Measurements from ENCODE around the gene GGT6.
A peak's percentile ranks its signal among the peaks of the same experiment; 100 is the strongest.
"Not testable (repeated sequence)": the region's sequence is repeated elsewhere in the genome, so short reads cannot be mapped to it uniquely, and the experiment has no call there.

Gene GGT6

DNA sequence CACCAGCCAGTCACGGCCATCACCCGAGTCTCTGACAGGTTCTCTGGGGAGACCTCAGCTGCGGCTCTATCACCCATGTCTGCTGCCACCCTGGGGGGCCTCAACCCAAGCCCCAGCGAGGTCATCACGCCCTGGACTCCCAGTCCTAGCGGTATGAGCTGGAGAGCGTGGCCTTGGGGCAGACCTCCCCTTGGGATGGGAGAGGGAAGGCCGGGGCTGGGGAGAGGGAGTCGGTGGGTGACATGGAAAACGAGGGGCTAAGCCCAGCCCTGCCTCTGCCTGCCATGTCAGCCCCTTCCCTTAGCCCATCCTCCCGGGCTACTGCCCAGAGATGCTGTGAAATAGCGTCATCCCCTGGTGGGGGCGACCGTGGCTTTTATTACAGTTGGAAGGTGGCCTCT lies 32.6 kb upstream of the GGT6 start:
- in situ Hi-C loops (cut with MboI; ENCODE audit: low pct_unique_long_range_greater_than_20kb, low sequenced_read_pairs) = loop anchor here (25.0 kb wide), 1 partner anchor 294 kb away; the partner anchor contains the start of gene C17orf107
- DNase-seq = no peak

DNA sequence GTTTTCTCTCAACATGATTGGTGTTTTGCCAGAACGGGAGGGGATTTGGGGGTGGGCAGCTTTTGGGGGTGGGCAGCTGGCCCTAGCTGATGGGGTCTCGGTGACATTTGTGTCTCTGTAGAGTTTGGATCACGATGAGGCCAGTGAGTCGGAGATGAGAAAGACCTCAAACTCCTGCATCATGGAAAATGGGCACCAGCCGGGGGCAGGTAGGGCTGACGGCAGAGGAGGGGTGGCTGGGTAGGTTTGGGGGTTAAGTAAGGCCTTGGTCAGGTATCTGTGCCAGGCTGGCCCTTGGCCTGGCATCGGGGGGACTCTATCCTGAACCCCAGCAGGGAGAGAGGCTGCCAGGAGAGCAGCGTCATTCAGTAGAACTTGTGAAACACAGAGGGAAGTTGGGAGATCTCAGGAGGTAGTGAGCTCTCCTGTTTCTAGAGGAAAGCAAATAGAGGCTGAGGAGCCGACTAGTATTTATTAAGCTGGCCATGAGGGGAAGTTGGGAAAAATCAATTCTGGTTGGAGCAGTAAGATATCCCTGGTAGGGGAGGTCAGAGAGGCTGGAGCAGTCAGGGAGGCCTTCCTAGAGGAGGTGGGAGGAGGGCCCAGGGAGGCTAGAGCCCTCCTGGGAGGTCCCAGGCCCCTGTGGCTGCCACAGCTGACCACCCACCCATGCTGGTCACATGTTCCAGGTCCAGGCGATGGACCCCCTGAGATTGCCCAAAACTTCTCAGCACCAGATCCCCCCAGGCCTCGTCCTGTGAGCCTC lies 32.0 kb upstream of the GGT6 start:
- no peak for DNase-seq
- in situ Hi-C loops (cut with MboI; ENCODE audit: low pct_unique_long_range_greater_than_20kb, low sequenced_read_pairs) = loop anchor here (25.0 kb wide), 1 partner anchor 295 kb away; the partner anchor contains the start of gene C17orf107

- in situ Hi-C loops (cut with MboI; ENCODE audit: low pct_unique_long_range_greater_than_20kb, low sequenced_read_pairs) = loop anchor here (25.0 kb wide), 1 partner anchor 296 kb away; the partner anchor contains the start of gene C17orf107
- DNase-seq = no peak
These were observed 31.2 kb upstream of the GGT6 start for GRCh38 chr17:4591529-4591928.

GRCh38 chr17:4590981-4591453 lies 30.6 kb upstream of the GGT6 start:
- DNase-seq = no peak
- in situ Hi-C loops (cut with MboI; ENCODE audit: low pct_unique_long_range_greater_than_20kb, low sequenced_read_pairs) = loop anchor here (25.0 kb wide), 1 partner anchor 296 kb away; the partner anchor contains the start of gene C17orf107

GRCh38 chr17:4590042-4590441 lies 29.7 kb upstream of the GGT6 start:
- DNase-seq = not testable (repeated sequence)
- in situ Hi-C loops (cut with MboI; ENCODE audit: low pct_unique_long_range_greater_than_20kb, low sequenced_read_pairs) = loop anchor here (25.0 kb wide), 1 partner anchor 297 kb away; the partner anchor contains the start of gene C17orf107

GRCh38 chr17:4588898-4589625 lies 28.7 kb upstream of the GGT6 start:
- in situ Hi-C loops (cut with MboI; ENCODE audit: low pct_unique_long_range_greater_than_20kb, low sequenced_read_pairs) = loop anchor here (25.0 kb wide), 1 partner anchor 298 kb away; the partner anchor contains the start of gene C17orf107
- no peak for DNase-seq

DNA sequence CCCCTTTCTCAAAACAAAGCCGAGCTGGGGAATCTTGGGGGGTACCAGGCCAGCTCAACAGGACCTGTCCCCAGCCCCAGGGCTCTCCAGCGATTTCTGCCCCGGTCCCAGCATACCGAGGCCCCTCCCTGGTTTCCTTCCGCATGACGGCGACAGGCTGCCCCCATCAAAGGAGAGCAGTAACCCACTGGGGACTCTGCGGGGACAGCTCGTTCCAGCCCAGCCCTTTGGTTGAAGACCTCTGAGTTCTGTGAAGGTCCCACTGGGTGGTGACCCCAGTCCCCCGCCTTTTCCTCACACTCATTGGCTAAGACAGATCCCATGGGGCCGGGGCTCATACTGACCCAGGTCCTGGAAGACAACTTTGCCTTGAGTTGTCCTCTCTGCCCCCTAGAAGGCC lies 28.0 kb upstream of the GGT6 start:
- in situ Hi-C loops (cut with MboI; ENCODE audit: low pct_unique_long_range_greater_than_20kb, low sequenced_read_pairs) = loop anchor here (25.0 kb wide), 1 partner anchor 299 kb away; the partner anchor contains the start of gene C17orf107
- no peak for DNase-seq

- DNase-seq = no peak
- in situ Hi-C loops (cut with MboI; ENCODE audit: low pct_unique_long_range_greater_than_20kb, low sequenced_read_pairs) = loop anchor here (25.0 kb wide), 1 partner anchor 299 kb away; the partner anchor contains the start of gene C17orf107
These were observed 27.4 kb upstream of the GGT6 start for GRCh38 chr17:4587803-4588202.

DNA sequence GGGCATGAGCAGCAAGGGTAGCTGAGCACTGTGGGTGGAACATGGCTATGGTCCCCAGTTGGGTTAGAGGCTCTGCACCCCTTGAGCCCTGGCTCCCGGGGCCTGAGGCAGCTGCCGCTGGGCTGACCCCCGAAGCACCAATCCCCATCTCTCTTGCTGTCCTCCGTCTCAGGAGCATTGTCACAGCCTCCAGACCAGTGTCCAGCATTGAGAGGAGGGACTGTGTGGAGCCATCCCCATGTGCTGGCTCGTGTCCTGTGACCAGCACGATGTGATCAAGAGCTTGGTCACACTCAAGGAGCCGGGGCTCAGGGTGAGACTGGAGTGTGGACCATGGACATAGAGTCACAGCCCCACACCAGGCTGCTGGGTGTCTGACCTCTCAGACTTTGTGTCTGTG lies 26.8 kb upstream of the GGT6 start:
- DNase-seq = no peak
- in situ Hi-C loops (cut with MboI; ENCODE audit: low pct_unique_long_range_greater_than_20kb, low sequenced_read_pairs) = loop anchor here (25.0 kb wide), 1 partner anchor 300 kb away; the partner anchor contains the start of gene C17orf107

DNA sequence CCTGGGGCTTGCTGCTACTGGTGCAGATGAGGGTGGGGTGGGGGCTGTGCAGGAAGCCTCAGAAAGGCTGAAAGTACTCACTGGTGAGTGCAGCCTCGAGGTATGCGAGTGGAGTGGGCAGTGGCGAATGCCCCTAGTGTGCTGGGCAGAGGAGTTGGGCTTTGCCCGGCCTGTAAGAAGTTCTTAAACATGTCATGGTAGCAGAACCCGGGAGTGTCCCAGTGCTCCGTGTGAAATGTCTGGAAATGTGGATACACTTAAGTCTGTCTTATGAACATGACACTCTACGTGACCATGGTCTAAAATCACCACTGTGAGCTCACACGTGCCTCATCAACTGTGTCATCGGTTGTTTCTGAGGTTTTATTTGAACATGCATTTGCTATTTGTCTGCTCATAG lies 25.7 kb upstream of the GGT6 start:
- no peak for DNase-seq
- in situ Hi-C loops (cut with MboI; ENCODE audit: low pct_unique_long_range_greater_than_20kb, low sequenced_read_pairs) = loop anchor here (25.0 kb wide), 1 partner anchor 301 kb away; the partner anchor contains the start of gene C17orf107

- in situ Hi-C loops (cut with MboI; ENCODE audit: low pct_unique_long_range_greater_than_20kb, low sequenced_read_pairs) = loop anchor here (25.0 kb wide), 1 partner anchor 302 kb away; the partner anchor contains the start of gene C17orf107
- DNase-seq = no peak
These were observed 25.2 kb upstream of the GGT6 start for GRCh38 chr17:4585638-4585994.

- no peak for DNase-seq
- in situ Hi-C loops (cut with MboI; ENCODE audit: low pct_unique_long_range_greater_than_20kb, low sequenced_read_pairs) = loop anchor here (25.0 kb wide), 1 partner anchor 302 kb away; the partner anchor contains the start of gene C17orf107
These were observed 24.7 kb upstream of the GGT6 start for GRCh38 chr17:4584917-4585637.

- in situ Hi-C loops (cut with MboI; ENCODE audit: low pct_unique_long_range_greater_than_20kb, low sequenced_read_pairs) = loop anchor here (25.0 kb wide), 1 partner anchor 303 kb away; the partner anchor contains the start of gene C17orf107
- DNase-seq = peak; percentile 24
These were observed 23.9 kb upstream of the GGT6 start, which contains the start of gene SMTNL2 for GRCh38 chr17:4584101-4584916. Gene SMTNL2, plus strand, starts transcription at chr17:4584529. Its CDS starts 77 bp downstream, at chr17:4584606.

GRCh38 chr17:4583782-4584100 lies 23.4 kb upstream of the GGT6 start:
- peak; percentile 43 for DNase-seq
- in situ Hi-C loops (cut with MboI; ENCODE audit: low pct_unique_long_range_greater_than_20kb, low sequenced_read_pairs) = loop anchor here (25.0 kb wide), 1 partner anchor 304 kb away; the partner anchor contains the start of gene C17orf107

- no peak for DNase-seq
- in situ Hi-C loops (cut with MboI; ENCODE audit: low pct_unique_long_range_greater_than_20kb, low sequenced_read_pairs) = loop anchor here (25.0 kb wide), 1 partner anchor 304 kb away; the partner anchor contains the start of gene C17orf107
These were observed 22.8 kb upstream of the GGT6 start for GRCh38 chr17:4583206-4583605.

- DNase-seq = no peak
- in situ Hi-C loops (cut with MboI; ENCODE audit: low pct_unique_long_range_greater_than_20kb, low sequenced_read_pairs) = loop anchor here (25.0 kb wide), 1 partner anchor 305 kb away; the partner anchor contains the start of gene C17orf107
These were observed 22.3 kb upstream of the GGT6 start for GRCh38 chr17:4582691-4583090.

DNA sequence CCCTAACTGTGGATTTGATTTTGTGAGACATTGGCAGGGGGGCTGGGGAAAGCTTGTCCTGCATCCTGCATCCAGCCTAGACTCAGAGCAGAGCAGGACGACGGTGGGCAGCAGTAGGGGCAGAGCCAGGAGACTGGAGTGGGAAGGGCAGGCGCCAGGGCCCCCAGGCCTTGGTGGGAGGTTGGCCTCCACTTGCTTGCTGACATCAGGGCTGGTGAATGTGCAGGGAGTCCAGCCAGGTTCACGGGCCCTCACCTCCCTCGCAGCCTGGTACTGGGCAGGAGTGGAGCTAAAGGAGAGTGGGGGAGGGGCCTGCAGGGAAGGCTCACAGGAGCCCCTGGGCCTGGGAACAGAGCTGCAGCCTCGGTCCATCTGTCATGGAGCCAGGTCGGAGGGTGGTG lies 21.7 kb upstream of the GGT6 start:
- DNase-seq = no peak
- in situ Hi-C loops (cut with MboI; ENCODE audit: low pct_unique_long_range_greater_than_20kb, low sequenced_read_pairs) = loop anchor here (25.0 kb wide), 1 partner anchor 305 kb away; the partner anchor contains the start of gene C17orf107

GRCh38 chr17:4580291-4580690 lies 19.9 kb upstream of the GGT6 start:
- DNase-seq = no peak
- in situ Hi-C loops (cut with MboI; ENCODE audit: low pct_unique_long_range_greater_than_20kb, low sequenced_read_pairs) = loop anchor here (25.0 kb wide), 1 partner anchor 307 kb away; the partner anchor contains the start of gene C17orf107
